ENCODE results near the gene NAALADL2.

DNA sequence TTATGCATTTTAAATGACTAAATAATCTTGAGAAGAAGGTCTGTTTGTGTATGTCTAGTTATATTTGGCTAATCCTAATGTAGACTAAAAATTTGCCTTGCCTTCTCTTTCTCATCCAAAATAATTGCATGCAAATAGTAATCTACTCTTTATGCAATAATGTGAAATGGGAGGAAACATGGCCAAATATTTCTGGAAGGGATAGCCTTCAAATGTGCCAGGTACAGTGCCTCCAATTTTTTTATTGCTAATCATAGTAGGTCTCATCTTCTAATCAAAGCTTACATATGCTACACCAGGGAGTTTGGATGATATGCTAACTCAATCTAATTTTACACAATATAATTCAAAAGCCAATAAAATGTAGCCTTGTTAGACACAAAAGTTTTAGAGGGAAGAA is 911.3 kb downstream of the NAALADL2 start:
- TF ChIP-seq ELF1 (CRISPR knock-in tag; IDR thresholded peaks at IDR 0.05) (no peak), CTCF (CRISPR knock-in tag; IDR thresholded peaks at IDR 0.05) (no peak), POLR2A (IDR thresholded peaks at IDR 0.05; ENCODE audit: insufficient read depth in 1 of 2, low read depth in 2 of 2, low read length in 2 of 2) (no peak), MAFK (conservative IDR thresholded peaks at IDR 0.05 in 1 of 2, IDR thresholded peaks at IDR 0.05 in 1 of 2; ENCODE audit: low read length in 2 of 2) (no peak), ZNF350 (CRISPR knock-in tag; IDR thresholded peaks at IDR 0.05; ENCODE audit: borderline replicate concordance, low read depth) (no peak), TBL1XR1 (IDR thresholded peaks at IDR 0.05; ENCODE audit: borderline replicate concordance, low read length, partially characterized antibody) (no peak), MTF1 (CRISPR knock-in tag; IDR thresholded peaks at IDR 0.05) (no peak), PTBP1 (IDR thresholded peaks at IDR 0.05; ENCODE audit: low read depth, low read length, poor library complexity, severe bottlenecking) (no peak), FOSL1 (CRISPR knock-in tag; IDR thresholded peaks at IDR 0.05; ENCODE audit: borderline replicate concordance) (no peak)
- TF ChIP-seq, protein P1, sequence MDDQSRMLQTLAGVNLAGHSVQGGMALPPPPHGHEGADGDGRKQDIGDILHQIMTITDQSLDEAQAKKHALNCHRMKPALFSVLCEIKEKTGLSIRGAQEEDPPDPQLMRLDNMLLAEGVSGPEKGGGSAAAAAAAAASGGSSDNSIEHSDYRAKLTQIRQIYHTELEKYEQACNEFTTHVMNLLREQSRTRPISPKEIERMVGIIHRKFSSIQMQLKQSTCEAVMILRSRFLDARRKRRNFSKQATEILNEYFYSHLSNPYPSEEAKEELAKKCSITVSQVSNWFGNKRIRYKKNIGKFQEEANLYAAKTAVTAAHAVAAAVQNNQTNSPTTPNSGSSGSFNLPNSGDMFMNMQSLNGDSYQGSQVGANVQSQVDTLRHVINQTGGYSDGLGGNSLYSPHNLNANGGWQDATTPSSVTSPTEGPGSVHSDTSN (CRISPR knock-in tag; IDR thresholded peaks at IDR 0.05; ENCODE audit: borderline replicate concordance): no peak
- TF ChIP-seq, protein P2, sequence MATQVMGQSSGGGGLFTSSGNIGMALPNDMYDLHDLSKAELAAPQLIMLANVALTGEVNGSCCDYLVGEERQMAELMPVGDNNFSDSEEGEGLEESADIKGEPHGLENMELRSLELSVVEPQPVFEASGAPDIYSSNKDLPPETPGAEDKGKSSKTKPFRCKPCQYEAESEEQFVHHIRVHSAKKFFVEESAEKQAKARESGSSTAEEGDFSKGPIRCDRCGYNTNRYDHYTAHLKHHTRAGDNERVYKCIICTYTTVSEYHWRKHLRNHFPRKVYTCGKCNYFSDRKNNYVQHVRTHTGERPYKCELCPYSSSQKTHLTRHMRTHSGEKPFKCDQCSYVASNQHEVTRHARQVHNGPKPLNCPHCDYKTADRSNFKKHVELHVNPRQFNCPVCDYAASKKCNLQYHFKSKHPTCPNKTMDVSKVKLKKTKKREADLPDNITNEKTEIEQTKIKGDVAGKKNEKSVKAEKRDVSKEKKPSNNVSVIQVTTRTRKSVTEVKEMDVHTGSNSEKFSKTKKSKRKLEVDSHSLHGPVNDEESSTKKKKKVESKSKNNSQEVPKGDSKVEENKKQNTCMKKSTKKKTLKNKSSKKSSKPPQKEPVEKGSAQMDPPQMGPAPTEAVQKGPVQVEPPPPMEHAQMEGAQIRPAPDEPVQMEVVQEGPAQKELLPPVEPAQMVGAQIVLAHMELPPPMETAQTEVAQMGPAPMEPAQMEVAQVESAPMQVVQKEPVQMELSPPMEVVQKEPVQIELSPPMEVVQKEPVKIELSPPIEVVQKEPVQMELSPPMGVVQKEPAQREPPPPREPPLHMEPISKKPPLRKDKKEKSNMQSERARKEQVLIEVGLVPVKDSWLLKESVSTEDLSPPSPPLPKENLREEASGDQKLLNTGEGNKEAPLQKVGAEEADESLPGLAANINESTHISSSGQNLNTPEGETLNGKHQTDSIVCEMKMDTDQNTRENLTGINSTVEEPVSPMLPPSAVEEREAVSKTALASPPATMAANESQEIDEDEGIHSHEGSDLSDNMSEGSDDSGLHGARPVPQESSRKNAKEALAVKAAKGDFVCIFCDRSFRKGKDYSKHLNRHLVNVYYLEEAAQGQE (IDR thresholded peaks at IDR 0.05; ENCODE audit: borderline replicate concordance in 1 of 2, low read depth in 1 of 2, low read length in 2 of 2): no peak
